ENCODE data around the gene PLEK2. TPM values are rescaled to one million over a fixed set of nuclear protein-coding genes. Genes with fewer than 3 reads are reported as not detected.

The PLEK2 gene
- total and polyA plus RNA-seq, 2 of the 13 experiments (the other 11 are each of a cell fraction or from before 2014, with no cell fraction given), result 0.26 to 1.5 TPM

- TF ChIP-seq ATAD3A (CRISPR knock-in tag; IDR thresholded peaks at IDR 0.05), result no peak
- TF ChIP-seq RNF219 (CRISPR knock-in tag; IDR thresholded peaks at IDR 0.05), result no peak
Measured at GRCh38 chr14:67435603-67436002, 23.6 kb upstream of the PLEK2 start (continued).

GRCh38 chr14:67432050-67432564 lies 20.1 kb upstream of the PLEK2 start:
- H3K4me2 ChIP-seq (ENCODE audit: low read depth, low read length), result no peak overlapping the region
- TF ChIP-seq ZNF749 (CRISPR knock-in tag; IDR thresholded peaks at IDR 0.05; ENCODE audit: borderline replicate concordance) (no peak), ZBTB42 (CRISPR knock-in tag; IDR thresholded peaks at IDR 0.05) (no peak), ZNF180 (CRISPR knock-in tag; IDR thresholded peaks at IDR 0.05; ENCODE audit: borderline replicate concordance, low read depth) (no peak), HOXA3 (CRISPR knock-in tag; IDR thresholded peaks at IDR 0.05) (no peak), NFYC (CRISPR knock-in tag; IDR thresholded peaks at IDR 0.05) (no peak), FOXP4 (CRISPR knock-in tag; IDR thresholded peaks at IDR 0.05) (no peak), NFIB (CRISPR knock-in tag; IDR thresholded peaks at IDR 0.05; ENCODE audit: borderline replicate concordance) (no peak), ZNF572 (CRISPR knock-in tag; IDR thresholded peaks at IDR 0.05) (no peak), ZNF788 (CRISPR knock-in tag; IDR thresholded peaks at IDR 0.05; ENCODE audit: borderline replicate concordance) (no peak), GTF3A (CRISPR knock-in tag; conservative IDR thresholded peaks at IDR 0.05) (no peak), CCDC6 (CRISPR knock-in tag; IDR thresholded peaks at IDR 0.05) (no peak), ATM (IDR thresholded peaks at IDR 0.05; ENCODE audit: borderline replicate concordance) (no peak)
- in situ Hi-C loops (cut with HindIII; ENCODE audit: extremely low pct_ligation_motif_present, low pct_unique_long_range_greater_than_20kb) (no loop called here), intact Hi-C loops (cut with micrococcal nuclease; ENCODE audit: unreplicated experiment) (no loop called here)
- H3K4me3 ChIP-seq (replicated peaks in 1 of 3; ENCODE audit: insufficient read depth in 1 of 3, low read depth in 2 of 3, low read length in 3 of 3), result no peak overlapping the region
- peaks cover 0 to 19% of the 10 kb centered on the region in 2 experiments; a peak in 3 of 5 replicates for H3K27me3 ChIP-seq (ENCODE audit: control insufficient read depth in 1 of 2, insufficient read depth in 2 of 2, low read length in 2 of 2)
- no TSS peak for BruUV-seq (replicated peaks)
- no peak overlapping the region for H3K9ac ChIP-seq (ENCODE audit: insufficient read depth, low read depth, low read length)
- no peaks in the 10 kb centered on the region for H3K79me2 ChIP-seq (ENCODE audit: insufficient read depth, low read length)
- H3K27ac ChIP-seq (ENCODE audit: extremely low read length, insufficient read depth, low read length), result no peak overlapping the region
- H4K20me1 ChIP-seq (ENCODE audit: insufficient read depth, low read length), result no peaks in the 10 kb centered on the region
- ChIA-PET CTCF (ENCODE audit: low intra/inter-chr PET ratio, low total read pairs) (no interaction called here), POLR2A (no interaction called here)
- H3K4me1 ChIP-seq (ENCODE audit: insufficient read depth, low read length), result peaks cover 37% of the 10 kb centered on the region
- FAIRE-seq (no peak), ATAC-seq (no peak), DNase-seq (ENCODE audit: low spot score) (no peak)
- 59% methylated on average over 7 of the region's 7 CpGs for WGBS (ENCODE audit: low lambda C conversion rate)
- H3K36me3 ChIP-seq (replicated peaks in 1 of 2; ENCODE audit: control insufficient read depth in 1 of 2, insufficient read depth in 2 of 2, low read length in 2 of 2), result no peaks in the 10 kb centered on the region
- H3K9me3 ChIP-seq (ENCODE audit: low read length), result no peaks in the 10 kb centered on the region
- H2AFZ ChIP-seq (ENCODE audit: low read length), result no peak overlapping the region
